ENCODE measurements around the gene IFFO2.

- no peak for TF ChIP-seq CTCF (conservative IDR thresholded peaks at IDR 0.05; ENCODE audit: low read depth in 2 of 2)
- TF ChIP-seq POLR2AphosphoS5 (IDR thresholded peaks at IDR 0.05; ENCODE audit: low read depth): no peak
- no peak for TF ChIP-seq STAT1 (IDR thresholded peaks at IDR 0.05; ENCODE audit: unreplicated experiment)
- TF ChIP-seq EZH2phosphoT487 (IDR thresholded peaks at IDR 0.05; ENCODE audit: unreplicated experiment): no peak
- TF ChIP-seq CREB1 (CRISPR knock-in tag; IDR thresholded peaks at IDR 0.05; ENCODE audit: low read depth): no peak
- no peak for TF ChIP-seq ZNF114 (CRISPR knock-in tag; IDR thresholded peaks at IDR 0.05)
- TF ChIP-seq EZH2 (IDR thresholded peaks at IDR 0.05; ENCODE audit: low read depth, unreplicated experiment): no peak
- no peak for TF ChIP-seq REST (IDR thresholded peaks at IDR 0.05; ENCODE audit: unreplicated experiment)
- TF ChIP-seq ZNF331 (CRISPR knock-in tag; IDR thresholded peaks at IDR 0.05; ENCODE audit: low read depth): no peak
- TF ChIP-seq ETS1 (IDR thresholded peaks at IDR 0.05): no peak
- TF ChIP-seq JUNB (IDR thresholded peaks at IDR 0.05; ENCODE audit: unreplicated experiment): no peak
- no peak for TF ChIP-seq ZNF462 (CRISPR knock-in tag; IDR thresholded peaks at IDR 0.05)
- no peak for TF ChIP-seq NANOG (IDR thresholded peaks at IDR 0.05; ENCODE audit: borderline replicate concordance)
Observed at GRCh38 chr1:18866314-18866713, 90.2 kb downstream of the IFFO2 start.
